Hematopoietic multipotent progenitor cell treated with erythropoietin and hydrocortisone succinate and interleukin-3 and kit ligand, for 15 days (in vitro differentiated cells): ENCODE data around the gene RPRML.
A peak's percentile ranks its signal among the peaks of the same experiment; 100 is the strongest.

Experiments
- DNase-seq: peaks from one replicate; pipeline ENCODE4 v3.0.0-alpha.2; 2015; ENCODE audit warnings: low spot score

Gene RPRML

DNA sequence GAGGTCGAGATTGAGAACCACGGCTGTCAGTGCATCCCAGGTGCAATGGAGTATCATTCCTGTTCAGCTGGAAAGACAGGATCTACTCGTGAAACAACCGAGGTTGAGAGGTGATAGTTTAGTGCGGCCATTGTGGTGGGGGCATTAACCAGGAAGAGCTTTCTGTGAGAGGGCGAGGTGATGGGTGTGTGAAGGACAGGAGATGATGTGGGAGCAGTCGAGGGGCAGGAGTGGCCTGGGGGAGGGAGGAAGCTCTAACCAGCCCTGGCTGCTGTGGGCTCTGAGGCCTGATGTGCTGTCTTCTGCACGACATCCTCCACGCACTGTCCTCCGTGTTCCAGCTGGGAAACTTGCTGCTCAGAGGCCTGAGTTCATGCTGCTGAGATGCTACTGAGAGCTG is 34.1 kb downstream of the RPRML start:
- no peak for DNase-seq

DNA sequence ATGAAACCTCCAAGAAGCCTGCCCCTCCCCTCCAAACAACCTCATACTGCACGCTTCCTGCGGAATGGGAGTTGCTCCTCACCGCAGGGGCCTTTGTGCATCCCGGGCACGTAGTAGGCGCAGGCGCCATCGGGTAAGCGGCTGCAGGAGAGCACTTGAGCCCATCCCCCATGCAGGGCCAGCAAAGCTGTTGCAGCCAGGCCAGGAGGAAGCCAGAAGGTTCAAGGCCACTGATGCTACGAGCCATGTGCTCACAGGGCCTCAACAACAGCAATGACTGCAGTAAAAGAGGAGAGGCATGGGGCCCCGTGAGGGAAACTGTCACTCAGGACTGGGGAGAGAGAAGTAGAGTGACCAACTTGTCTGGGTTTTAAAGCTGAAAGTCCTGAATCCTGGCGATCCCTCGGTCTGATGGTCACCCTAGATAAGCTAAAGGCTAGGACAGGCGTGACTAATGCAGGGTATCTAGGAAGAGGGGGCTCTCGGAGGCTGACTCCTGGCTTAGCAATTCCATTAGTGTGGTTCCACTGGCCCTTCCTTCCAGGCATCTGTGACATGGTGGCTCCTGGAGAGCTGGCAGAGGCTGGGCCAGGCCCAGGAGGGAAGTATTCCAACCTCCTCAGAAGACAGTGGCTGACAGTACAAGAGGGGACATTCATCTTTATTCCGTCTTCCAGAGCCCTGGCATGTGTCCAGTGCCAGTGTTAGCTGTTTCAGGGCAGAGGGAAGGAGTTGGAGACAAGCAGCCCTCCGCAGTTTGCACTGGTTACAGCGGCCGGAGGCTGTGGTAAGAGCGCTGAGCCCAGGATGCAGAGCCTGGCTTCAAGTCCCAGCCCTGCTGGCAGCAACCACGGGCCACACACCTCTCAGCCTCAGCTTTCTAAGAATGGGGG is 35.3 kb downstream of the RPRML start:
- DNase-seq = no peak

DNA sequence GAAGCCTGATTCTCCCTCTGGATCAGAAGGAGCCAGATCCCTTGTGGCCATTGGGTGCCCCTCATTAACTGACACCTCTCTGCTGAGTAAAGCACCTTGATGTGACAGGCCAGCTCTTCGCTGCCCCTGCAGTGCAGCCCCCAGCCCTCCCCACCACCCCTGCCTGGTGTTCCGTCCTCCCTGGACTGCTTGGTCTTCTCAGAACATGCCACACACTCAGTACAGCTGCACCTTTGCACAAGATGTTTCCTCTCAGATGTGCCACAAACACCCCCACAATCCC is 35.9 kb downstream of the RPRML start:
- DNase-seq = no peak

- peak; percentile 56 for DNase-seq
Measured at GRCh38 chr17:46942441-46943217, 36.4 kb downstream of the RPRML start.

GRCh38 chr17:46940692-46941404 is 38.2 kb downstream of the RPRML start:
- peak; percentile 69 for DNase-seq

- peak; percentile 71 for DNase-seq
Measured at GRCh38 chr17:46935658-46936266, 43.3 kb downstream of the RPRML start.

DNA sequence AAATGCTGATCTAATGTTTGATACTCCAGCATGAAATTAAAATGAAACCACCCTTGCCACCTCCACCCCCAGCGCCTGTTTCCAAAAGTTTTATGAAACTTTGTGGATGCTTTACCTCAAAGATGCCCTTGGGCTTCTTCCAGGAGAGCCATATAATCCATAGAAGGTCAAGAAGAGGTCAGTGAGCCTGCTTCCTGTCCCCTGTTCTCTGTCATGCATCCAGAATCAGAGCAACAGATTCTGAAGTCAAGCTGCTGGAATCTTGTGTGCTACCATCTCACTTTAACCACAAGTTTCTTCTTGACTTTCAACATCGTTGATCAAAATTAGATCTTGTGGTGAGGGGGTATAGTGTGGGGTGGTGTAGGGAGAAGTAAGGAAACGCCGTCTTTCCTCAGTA is 47.5 kb downstream of the RPRML start:
- DNase-seq = no peak

DNA sequence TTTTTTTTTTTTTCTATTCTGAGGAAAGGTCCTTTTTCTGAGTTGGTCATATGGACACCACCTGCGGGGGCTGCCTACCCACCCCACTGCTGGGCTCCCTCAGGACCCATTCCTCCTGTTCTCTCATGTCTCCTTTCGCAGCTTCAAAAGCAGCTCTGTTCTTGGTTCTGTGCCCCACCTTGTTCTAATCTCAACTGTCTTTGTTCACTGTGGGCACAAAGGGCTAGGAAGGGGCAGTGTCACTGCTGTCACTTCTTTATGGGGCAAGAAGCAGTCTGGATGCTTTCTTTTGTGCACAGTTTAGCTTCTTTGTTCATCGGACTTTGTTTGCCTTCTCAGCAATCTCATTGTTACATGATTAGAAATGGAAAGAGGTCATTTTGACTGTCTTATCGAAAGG is 49.0 kb downstream of the RPRML start:
- DNase-seq = no peak

DNA sequence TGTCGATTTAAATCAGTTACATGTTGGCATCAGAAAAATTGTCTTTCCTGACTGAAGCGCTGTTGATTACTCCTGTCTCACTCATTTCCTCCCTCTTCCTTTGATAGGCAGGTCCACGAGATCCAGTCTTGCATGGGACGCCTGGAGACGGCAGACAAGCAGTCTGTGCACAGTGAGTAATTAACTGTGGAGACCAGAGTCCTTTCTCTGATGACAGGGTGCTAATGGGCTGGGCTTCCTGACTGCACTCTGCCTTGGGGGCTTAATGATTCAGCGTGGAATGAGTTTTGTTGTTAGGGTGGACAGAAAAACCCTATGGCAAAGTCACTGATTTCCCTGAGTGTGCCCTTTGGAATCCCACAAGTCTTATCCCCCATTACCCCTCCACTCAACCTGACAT is 49.6 kb downstream of the RPRML start:
- no peak for DNase-seq

- no peak for DNase-seq
Measured at GRCh38 chr17:46928467-46929261, 50.4 kb downstream of the RPRML start.
